ENCODE results near the gene STK16.
A peak's percentile ranks its signal among the peaks of the same experiment; 100 is the strongest.

Gene STK16

DNA sequence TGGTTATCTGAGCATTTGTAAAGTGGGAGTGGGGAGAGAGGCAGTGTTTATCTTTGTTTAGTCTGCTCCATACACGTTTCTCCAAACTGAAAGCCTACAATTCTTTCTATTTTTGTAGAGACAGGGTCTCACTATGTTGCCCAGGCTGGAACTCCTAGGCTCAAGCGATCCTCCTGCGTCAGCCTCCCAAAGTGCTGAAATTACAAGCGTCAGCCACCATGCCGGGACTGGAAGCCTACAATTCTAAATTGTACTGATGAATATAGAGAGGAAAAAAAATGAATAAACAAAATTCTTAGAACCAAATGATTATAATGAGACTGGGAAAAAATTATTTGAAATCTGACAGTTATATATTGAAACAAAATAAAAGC lies 40.1 kb upstream of the STK16 start:
- DNase-seq (ENCODE audit: low read depth): no peak
- TF ChIP-seq, protein P1, sequence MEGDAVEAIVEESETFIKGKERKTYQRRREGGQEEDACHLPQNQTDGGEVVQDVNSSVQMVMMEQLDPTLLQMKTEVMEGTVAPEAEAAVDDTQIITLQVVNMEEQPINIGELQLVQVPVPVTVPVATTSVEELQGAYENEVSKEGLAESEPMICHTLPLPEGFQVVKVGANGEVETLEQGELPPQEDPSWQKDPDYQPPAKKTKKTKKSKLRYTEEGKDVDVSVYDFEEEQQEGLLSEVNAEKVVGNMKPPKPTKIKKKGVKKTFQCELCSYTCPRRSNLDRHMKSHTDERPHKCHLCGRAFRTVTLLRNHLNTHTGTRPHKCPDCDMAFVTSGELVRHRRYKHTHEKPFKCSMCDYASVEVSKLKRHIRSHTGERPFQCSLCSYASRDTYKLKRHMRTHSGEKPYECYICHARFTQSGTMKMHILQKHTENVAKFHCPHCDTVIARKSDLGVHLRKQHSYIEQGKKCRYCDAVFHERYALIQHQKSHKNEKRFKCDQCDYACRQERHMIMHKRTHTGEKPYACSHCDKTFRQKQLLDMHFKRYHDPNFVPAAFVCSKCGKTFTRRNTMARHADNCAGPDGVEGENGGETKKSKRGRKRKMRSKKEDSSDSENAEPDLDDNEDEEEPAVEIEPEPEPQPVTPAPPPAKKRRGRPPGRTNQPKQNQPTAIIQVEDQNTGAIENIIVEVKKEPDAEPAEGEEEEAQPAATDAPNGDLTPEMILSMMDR (conservative IDR thresholded peaks at IDR 0.05; ENCODE audit: low read length): no peak
- no peak overlapping the region for H3K4me3 ChIP-seq (ENCODE audit: low read length)

DNA sequence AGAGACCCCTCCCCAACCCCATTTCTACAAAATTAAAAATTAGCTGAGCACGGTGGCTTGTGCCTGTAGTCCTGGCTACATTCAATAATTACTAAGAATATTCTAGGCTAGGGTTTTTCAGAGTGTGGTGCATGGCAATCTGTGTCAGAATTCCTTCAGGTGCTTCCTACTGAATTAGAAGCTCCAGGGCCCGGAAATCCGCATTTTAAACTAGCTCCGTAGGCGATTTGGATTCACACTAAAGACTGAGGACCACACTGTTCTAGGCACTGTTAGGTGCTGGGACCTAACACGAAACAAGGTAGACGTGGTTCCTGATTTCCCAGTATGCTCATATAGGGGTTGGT lies 39.3 kb upstream of the STK16 start:
- DNase-seq (ENCODE audit: low read depth): no peak
- TF ChIP-seq, protein P1 (conservative IDR thresholded peaks at IDR 0.05; ENCODE audit: low read length): no peak
- H3K4me3 ChIP-seq (ENCODE audit: low read length): peak overlapping the region; percentile 83

DNA sequence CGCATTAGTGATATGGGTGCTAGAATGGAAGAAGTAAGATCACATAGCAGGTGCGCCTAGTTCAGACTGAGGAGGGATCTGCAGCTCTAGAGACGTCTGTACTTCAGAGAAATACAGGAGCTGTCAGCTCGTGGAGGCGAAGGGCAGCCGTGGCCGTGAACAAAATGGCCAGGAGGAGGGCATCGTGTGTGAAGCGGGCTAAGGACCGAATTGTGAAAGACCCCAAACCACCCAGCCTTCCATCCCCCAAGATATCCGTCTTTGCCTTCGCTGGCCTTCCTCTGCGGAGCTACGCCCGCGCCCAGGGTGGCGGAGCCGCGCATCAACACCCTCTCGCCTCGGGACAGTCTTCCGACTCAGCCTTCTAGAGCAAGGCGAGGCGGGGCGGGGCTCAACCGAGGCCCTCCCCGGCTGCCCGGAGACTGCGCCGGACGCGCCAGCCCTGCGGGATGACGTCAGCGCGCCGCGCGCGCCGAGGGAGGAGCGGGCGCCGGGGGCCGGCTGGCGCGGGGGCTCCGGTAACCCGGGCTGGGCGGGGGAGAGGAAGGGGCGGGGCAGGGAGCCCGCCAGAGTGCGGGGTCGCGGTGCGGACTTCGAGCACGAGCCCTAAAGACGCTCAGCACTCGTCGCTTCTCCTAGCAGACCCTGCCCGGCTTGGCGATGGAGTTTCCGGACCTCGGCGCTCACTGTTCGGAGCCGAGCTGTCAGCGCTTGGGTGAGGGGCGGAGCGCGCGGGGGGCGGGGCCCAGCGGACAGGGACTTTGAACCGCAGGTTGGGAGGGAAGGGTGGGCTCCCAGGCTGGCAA lies 38.7 kb upstream of the STK16 start, which contains the start of gene ZFAND2B:
ZFAND2B (plus strand) TSS at position 455 of the 806 bp plus-strand sequence; CDS start at position 661, 206 bp downstream.
- peak within 1 kb of the TSS; percentile 85 for H3K4me3 ChIP-seq (ENCODE audit: low read length)
- DNase-seq (ENCODE audit: low read depth): peak; percentile 87
- TF ChIP-seq, protein P1 (conservative IDR thresholded peaks at IDR 0.05; ENCODE audit: low read length): no peak

DNA sequence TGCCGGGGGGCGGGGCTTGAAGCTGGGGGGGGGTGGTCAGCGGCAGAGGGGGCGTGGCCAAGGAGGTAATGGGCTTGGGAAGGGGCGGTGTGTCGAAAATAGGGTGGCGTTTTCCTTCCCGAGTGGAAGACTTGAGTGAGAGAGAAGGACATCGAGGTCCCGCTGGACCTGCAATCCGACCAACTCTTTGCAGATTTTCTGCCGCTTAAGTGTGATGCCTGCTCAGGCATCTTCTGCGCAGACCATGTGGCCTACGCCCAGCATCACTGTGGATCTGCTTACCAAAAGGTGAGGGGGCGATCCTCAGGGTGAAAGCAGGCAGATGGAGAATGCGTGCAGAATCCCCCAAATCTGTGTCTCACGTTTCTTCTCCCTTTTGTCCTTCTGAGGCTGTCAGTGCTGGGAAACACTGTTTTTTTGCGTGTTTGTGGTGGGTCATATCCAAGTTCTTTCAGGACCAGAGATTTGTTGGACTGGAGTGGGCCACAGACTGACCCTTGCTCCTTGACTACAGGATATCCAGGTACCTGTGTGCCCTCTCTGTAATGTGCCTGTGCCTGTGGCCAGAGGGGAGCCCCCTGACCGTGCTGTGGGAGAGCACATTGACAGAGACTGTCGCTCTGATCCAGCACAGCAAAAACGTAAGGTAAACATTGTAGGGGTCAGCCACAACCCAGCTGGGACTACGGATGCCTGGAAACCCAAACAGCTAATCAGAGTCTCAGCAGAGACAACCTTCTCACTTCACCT lies 38.0 kb upstream of the STK16 start:
- no peak for DNase-seq (ENCODE audit: low read depth)
- TF ChIP-seq, protein P1 (conservative IDR thresholded peaks at IDR 0.05; ENCODE audit: low read length): no peak
- peak overlapping the region; percentile 85 for H3K4me3 ChIP-seq (ENCODE audit: low read length)

DNA sequence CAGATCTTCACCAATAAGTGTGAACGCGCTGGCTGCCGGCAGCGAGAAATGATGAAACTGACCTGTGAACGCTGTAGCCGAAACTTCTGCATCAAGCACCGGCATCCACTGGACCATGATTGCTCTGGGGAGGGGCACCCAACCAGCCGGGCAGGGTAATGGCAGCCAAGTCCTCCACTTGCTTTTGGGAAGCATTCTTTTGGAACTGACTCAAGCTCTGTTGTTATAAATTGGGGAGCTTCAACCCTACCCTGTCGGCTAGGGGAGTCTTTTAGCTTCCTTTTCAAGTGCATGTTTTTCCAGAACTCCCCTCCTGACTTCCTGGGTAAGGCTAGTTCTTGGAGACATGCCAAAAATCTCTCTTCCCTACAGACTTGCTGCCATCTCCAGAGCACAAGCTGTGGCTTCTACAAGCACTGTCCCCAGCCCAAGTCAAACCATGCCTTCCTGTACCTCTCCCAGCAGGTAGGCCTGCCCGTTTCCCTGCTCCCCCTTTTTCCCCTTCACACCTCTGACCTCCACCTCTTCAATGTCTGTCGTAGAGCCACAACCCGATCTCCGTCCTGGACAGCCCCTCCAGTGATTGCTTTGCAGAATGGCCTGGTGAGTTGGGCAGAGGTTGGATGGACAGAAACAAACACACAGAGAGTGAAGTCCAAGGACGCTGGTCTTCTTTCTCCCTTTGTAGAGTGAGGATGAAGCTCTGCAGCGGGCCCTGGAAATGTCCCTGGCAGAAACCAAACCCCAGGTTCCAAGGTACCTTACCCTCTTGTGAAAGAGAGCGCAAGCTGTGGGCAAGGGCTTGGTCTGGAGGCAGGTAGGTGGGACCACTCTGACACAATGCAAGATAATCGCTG lies 37.2 kb upstream of the STK16 start:
- H3K4me3 ChIP-seq (ENCODE audit: low read length): peak overlapping the region; percentile 85
- DNase-seq (ENCODE audit: low read depth): peak; percentile 45
- TF ChIP-seq, protein P1 (conservative IDR thresholded peaks at IDR 0.05; ENCODE audit: low read length): no peak

DNA sequence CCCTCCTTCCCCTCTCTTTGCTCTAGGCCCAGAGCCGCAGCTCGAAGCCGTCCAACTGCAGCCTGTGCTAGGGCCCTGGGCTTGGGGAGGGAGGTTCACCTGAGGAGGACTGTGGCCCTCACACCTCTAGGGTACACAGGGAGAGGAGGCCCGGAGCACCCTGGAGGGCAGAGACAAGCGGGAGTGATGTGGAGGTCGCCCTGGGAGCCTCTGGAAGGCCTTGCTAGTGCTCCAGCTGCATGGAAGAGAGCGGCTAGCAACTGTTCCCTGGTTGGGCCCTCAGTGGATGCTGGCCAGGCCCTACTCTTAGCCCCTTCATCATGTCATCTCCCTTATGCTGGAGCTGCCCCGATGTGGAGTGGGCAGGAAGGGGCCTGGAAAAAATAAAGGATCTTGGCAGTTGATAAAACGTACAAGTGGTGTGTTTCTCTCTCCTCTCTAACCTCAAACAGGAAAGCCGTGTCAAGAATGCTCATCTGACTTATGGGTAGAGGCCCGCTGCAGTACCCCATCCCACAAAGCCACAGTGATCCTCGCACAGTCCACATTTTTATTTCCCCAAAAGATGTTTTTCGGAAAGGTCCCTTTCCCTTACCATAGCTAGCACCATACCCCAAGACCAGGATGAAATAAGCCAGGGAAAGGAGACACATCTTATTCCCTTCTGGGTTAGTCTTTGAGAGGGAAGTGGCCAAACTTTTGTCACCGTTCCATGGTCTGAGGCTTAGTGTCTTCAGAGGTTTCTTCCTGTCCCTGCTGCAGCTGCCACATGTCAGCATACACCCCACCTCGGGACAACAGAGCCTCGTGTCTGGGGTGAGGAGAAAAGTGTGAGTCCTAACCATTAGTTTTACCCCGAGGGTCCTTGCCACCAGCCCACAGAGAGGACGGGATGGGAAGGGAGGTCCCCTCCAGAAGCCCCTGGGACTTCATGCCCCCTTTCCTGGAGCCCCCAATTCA lies 35.8 kb upstream of the STK16 start:
- TF ChIP-seq, protein P1 (conservative IDR thresholded peaks at IDR 0.05; ENCODE audit: low read length): no peak
- no peak for DNase-seq (ENCODE audit: low read depth)

More for the DNA sequence above, 35.8 kb upstream of the STK16 start:
- H3K4me3 ChIP-seq (ENCODE audit: low read length): no peak overlapping the region
